Measurements from ENCODE around the gene MIAT. TPM values are rescaled to one million over a fixed set of nuclear protein-coding genes. Genes with fewer than 3 reads are reported as not detected.

Gene MIAT
- total and polyA plus RNA-seq, 9 of the 15 experiments (the other 6 are each of a cell fraction or from before 2014, with no cell fraction given) = 0.03 to 0.93 (median 0.34) TPM

DNA sequence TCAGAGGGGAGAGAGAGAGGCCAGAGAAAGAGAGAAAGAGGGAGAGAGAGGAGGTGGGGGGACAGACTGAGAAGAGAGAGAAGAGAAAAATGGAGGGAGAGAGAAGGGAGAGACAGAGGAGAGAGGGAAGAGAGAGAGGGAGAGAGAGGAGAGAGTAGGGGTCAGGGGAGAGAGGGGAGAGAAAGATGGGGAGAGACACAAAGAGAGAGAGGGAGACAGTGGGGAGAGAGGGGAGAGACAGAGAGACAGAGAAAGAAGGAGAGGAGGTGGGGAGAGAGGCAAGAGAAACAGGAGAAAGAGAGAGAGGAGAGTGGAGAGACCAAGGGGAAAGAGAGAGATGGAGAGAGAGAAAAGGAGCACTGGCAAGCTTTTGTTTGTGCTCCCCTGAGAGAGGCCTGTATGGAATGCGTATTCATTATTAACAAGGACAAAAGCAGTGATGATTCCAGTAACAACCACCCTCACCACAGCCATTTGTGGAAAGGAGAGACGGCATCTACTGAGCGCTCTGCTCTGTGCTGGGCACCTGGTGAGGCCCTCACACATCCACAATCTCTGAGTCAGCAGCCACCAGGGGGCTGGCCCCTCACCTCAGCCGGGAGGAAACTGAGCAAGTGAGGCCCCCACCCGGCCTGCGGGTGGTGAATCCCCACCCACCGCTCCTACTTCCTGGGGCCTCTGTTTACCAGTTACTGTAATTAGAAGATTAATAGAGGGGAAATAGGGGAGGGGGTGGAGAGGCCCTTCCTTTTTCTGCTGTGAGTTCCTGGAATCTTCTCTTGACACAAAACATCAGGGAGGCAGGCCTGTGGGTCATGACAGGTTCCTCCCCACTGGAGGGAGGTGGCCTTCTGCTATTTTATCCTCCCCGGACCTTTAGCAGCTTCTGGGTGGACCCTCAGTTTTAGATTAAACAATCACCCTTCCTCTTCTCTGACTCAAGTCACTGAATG, 14.6 kb upstream of the MIAT start (continued):
- TF ChIP-seq, protein P1, sequence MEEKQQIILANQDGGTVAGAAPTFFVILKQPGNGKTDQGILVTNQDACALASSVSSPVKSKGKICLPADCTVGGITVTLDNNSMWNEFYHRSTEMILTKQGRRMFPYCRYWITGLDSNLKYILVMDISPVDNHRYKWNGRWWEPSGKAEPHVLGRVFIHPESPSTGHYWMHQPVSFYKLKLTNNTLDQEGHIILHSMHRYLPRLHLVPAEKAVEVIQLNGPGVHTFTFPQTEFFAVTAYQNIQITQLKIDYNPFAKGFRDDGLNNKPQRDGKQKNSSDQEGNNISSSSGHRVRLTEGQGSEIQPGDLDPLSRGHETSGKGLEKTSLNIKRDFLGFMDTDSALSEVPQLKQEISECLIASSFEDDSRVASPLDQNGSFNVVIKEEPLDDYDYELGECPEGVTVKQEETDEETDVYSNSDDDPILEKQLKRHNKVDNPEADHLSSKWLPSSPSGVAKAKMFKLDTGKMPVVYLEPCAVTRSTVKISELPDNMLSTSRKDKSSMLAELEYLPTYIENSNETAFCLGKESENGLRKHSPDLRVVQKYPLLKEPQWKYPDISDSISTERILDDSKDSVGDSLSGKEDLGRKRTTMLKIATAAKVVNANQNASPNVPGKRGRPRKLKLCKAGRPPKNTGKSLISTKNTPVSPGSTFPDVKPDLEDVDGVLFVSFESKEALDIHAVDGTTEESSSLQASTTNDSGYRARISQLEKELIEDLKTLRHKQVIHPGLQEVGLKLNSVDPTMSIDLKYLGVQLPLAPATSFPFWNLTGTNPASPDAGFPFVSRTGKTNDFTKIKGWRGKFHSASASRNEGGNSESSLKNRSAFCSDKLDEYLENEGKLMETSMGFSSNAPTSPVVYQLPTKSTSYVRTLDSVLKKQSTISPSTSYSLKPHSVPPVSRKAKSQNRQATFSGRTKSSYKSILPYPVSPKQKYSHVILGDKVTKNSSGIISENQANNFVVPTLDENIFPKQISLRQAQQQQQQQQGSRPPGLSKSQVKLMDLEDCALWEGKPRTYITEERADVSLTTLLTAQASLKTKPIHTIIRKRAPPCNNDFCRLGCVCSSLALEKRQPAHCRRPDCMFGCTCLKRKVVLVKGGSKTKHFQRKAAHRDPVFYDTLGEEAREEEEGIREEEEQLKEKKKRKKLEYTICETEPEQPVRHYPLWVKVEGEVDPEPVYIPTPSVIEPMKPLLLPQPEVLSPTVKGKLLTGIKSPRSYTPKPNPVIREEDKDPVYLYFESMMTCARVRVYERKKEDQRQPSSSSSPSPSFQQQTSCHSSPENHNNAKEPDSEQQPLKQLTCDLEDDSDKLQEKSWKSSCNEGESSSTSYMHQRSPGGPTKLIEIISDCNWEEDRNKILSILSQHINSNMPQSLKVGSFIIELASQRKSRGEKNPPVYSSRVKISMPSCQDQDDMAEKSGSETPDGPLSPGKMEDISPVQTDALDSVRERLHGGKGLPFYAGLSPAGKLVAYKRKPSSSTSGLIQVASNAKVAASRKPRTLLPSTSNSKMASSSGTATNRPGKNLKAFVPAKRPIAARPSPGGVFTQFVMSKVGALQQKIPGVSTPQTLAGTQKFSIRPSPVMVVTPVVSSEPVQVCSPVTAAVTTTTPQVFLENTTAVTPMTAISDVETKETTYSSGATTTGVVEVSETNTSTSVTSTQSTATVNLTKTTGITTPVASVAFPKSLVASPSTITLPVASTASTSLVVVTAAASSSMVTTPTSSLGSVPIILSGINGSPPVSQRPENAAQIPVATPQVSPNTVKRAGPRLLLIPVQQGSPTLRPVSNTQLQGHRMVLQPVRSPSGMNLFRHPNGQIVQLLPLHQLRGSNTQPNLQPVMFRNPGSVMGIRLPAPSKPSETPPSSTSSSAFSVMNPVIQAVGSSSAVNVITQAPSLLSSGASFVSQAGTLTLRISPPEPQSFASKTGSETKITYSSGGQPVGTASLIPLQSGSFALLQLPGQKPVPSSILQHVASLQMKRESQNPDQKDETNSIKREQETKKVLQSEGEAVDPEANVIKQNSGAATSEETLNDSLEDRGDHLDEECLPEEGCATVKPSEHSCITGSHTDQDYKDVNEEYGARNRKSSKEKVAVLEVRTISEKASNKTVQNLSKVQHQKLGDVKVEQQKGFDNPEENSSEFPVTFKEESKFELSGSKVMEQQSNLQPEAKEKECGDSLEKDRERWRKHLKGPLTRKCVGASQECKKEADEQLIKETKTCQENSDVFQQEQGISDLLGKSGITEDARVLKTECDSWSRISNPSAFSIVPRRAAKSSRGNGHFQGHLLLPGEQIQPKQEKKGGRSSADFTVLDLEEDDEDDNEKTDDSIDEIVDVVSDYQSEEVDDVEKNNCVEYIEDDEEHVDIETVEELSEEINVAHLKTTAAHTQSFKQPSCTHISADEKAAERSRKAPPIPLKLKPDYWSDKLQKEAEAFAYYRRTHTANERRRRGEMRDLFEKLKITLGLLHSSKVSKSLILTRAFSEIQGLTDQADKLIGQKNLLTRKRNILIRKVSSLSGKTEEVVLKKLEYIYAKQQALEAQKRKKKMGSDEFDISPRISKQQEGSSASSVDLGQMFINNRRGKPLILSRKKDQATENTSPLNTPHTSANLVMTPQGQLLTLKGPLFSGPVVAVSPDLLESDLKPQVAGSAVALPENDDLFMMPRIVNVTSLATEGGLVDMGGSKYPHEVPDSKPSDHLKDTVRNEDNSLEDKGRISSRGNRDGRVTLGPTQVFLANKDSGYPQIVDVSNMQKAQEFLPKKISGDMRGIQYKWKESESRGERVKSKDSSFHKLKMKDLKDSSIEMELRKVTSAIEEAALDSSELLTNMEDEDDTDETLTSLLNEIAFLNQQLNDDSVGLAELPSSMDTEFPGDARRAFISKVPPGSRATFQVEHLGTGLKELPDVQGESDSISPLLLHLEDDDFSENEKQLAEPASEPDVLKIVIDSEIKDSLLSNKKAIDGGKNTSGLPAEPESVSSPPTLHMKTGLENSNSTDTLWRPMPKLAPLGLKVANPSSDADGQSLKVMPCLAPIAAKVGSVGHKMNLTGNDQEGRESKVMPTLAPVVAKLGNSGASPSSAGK (IDR thresholded peaks at IDR 0.05) = 0 out of 2 replicates have a peak, but pooled peaks have one; percentile 24
- TF ChIP-seq ARHGAP35 (IDR thresholded peaks at IDR 0.05; ENCODE audit: partially characterized antibody) (peak; percentile 77), ZBTB8A (IDR thresholded peaks at IDR 0.05; ENCODE audit: partially characterized antibody) (no peak), EP300 (IDR thresholded peaks at IDR 0.05; ENCODE audit: low read length) (0 out of 2 replicates have a peak, but pooled peaks have one; percentile 27), POLR2B (IDR thresholded peaks at IDR 0.05; ENCODE audit: low read depth, partially characterized antibody) (peak; percentile 50)
- TF ChIP-seq, protein P2, sequence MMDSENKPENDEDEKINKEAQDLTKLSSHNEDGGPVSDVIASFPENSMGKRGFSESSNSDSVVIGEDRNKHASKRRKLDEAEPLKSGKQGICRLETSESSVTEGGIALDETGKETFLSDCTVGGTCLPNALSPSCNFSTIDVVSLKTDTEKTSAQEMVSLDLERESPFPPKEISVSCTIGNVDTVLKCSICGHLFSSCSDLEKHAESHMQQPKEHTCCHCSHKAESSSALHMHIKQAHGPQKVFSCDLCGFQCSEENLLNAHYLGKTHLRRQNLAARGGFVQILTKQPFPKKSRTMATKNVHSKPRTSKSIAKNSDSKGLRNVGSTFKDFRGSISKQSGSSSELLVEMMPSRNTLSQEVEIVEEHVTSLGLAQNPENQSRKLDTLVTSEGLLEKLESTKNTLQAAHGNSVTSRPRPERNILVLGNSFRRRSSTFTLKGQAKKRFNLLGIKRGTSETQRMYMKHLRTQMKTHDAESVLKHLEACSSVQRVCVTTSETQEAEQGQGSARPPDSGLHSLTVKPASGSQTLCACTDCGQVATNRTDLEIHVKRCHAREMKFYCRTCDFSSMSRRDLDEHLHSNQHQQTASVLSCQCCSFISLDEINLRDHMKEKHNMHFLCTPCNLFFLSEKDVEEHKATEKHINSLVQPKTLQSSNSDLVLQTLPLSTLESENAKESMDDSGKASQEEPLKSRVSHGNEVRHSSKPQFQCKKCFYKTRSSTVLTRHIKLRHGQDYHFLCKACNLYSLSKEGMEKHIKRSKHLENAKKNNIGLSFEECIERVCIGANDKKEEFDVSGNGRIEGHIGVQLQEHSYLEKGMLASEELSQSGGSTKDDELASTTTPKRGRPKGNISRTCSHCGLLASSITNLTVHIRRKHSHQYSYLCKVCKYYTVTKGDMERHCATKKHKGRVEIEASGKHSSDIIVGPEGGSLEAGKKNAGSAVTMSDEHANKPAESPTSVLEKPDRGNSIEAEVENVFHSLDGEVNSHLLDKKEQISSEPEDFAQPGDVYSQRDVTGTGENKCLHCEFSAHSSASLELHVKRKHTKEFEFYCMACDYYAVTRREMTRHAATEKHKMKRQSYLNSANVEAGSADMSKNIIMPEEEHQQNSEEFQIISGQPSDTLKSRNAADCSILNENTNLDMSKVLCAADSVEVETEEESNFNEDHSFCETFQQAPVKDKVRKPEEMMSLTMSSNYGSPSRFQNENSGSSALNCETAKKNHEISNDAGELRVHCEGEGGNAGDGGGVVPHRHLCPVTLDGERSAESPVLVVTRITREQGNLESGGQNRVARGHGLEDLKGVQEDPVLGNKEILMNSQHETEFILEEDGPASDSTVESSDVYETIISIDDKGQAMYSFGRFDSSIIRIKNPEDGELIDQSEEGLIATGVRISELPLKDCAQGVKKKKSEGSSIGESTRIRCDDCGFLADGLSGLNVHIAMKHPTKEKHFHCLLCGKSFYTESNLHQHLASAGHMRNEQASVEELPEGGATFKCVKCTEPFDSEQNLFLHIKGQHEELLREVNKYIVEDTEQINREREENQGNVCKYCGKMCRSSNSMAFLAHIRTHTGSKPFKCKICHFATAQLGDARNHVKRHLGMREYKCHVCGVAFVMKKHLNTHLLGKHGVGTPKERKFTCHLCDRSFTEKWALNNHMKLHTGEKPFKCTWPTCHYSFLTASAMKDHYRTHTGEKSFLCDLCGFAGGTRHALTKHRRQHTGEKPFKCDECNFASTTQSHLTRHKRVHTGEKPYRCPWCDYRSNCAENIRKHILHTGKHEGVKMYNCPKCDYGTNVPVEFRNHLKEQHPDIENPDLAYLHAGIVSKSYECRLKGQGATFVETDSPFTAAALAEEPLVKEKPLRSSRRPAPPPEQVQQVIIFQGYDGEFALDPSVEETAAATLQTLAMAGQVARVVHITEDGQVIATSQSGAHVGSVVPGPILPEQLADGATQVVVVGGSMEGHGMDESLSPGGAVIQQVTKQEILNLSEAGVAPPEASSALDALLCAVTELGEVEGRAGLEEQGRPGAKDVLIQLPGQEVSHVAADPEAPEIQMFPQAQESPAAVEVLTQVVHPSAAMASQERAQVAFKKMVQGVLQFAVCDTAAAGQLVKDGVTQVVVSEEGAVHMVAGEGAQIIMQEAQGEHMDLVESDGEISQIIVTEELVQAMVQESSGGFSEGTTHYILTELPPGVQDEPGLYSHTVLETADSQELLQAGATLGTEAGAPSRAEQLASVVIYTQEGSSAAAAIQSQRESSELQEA (IDR thresholded peaks at IDR 0.05; ENCODE audit: low read depth) = peak; percentile 36; the same call in 1 of the 2 replicates
